ENCODE results near the gene COP1. TPM values are rescaled to one million over a fixed set of nuclear protein-coding genes. Genes with fewer than 3 reads are reported as not detected.

Gene COP1
- total RNA-seq, 4 donors from 2014 or later = 32.5 to 60.1 (median 35.7) TPM

GRCh38 chr1:175911138-175911537, 295.9 kb downstream of the COP1 start:
- TF ChIP-seq, protein P1, sequence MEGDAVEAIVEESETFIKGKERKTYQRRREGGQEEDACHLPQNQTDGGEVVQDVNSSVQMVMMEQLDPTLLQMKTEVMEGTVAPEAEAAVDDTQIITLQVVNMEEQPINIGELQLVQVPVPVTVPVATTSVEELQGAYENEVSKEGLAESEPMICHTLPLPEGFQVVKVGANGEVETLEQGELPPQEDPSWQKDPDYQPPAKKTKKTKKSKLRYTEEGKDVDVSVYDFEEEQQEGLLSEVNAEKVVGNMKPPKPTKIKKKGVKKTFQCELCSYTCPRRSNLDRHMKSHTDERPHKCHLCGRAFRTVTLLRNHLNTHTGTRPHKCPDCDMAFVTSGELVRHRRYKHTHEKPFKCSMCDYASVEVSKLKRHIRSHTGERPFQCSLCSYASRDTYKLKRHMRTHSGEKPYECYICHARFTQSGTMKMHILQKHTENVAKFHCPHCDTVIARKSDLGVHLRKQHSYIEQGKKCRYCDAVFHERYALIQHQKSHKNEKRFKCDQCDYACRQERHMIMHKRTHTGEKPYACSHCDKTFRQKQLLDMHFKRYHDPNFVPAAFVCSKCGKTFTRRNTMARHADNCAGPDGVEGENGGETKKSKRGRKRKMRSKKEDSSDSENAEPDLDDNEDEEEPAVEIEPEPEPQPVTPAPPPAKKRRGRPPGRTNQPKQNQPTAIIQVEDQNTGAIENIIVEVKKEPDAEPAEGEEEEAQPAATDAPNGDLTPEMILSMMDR (IDR thresholded peaks at IDR 0.05) = no peak
- no peak for TF ChIP-seq POLR2A (IDR thresholded peaks at IDR 0.05)
- DNase-seq = no peak
- no peaks in the 10 kb centered on the region for H3K4me1 ChIP-seq
- no peaks in the 10 kb centered on the region for H3K27me3 ChIP-seq
- peaks cover 0 to 5% (median 0%) of the 10 kb centered on the region in 3 donors for H3K36me3 ChIP-seq
- intact Hi-C loops (cut with DNase I) = no loop called here
- H3K27ac ChIP-seq = no peak overlapping the region
- WGBS, 2 donors = 94 to 100% methylated on average over 1 of the region's 1 CpG
- peaks cover 0 to 23% (median 19%) of the 10 kb centered on the region in 3 donors for H3K9me3 ChIP-seq
- H3K4me3 ChIP-seq = no peak overlapping the region

GRCh38 chr1:175906370-175906769, 300.7 kb downstream of the COP1 start:
- Histone ChIP-seq H3K4me1 (no peaks in the 10 kb centered on the region), H3K36me3 (peaks cover 0 to 5% (median 0%) of the 10 kb centered on the region in 3 donors), H3K4me3 (no peak overlapping the region), H3K27ac (no peak overlapping the region), H3K27me3 (no peaks in the 10 kb centered on the region), H3K9me3 (peaks cover 0 to 14% (median 13%) of the 10 kb centered on the region in 3 donors)
- intact Hi-C loops (cut with DNase I) = no loop called here
- no peak for TF ChIP-seq POLR2A (IDR thresholded peaks at IDR 0.05)
- TF ChIP-seq, protein P1 (IDR thresholded peaks at IDR 0.05) = no peak
- WGBS, 2 donors = 78 to 80% methylated on average over 3 of the region's 3 CpGs
- no peak for DNase-seq

- no peaks in the 10 kb centered on the region for H3K9me3 ChIP-seq
- no peak overlapping the region for H3K4me3 ChIP-seq
- H3K27ac ChIP-seq = no peak overlapping the region
- no peaks in the 10 kb centered on the region for H3K27me3 ChIP-seq
- H3K36me3 ChIP-seq = no peaks in the 10 kb centered on the region
- no peak for DNase-seq
- intact Hi-C loops (cut with DNase I) = no loop called here
- TF ChIP-seq, protein P1 (IDR thresholded peaks at IDR 0.05) = no peak
- TF ChIP-seq POLR2A (IDR thresholded peaks at IDR 0.05) = no peak
- no peaks in the 10 kb centered on the region for H3K4me1 ChIP-seq
- 78 to 87% methylated on average over 3 of the region's 3 CpGs for WGBS, 2 donors
These were observed 302.3 kb downstream of the COP1 start for GRCh38 chr1:175904808-175905207.

GRCh38 chr1:175902281-175902680, 304.8 kb downstream of the COP1 start:
- WGBS, 2 donors = 76 to 90% methylated on average over 5 to 6 of the region's 8 CpGs
- H3K27me3 ChIP-seq = no peaks in the 10 kb centered on the region
- H3K4me3 ChIP-seq = no peak overlapping the region
- H3K27ac ChIP-seq = no peak overlapping the region
- no peaks in the 10 kb centered on the region for H3K4me1 ChIP-seq
- TF ChIP-seq, protein P1 (IDR thresholded peaks at IDR 0.05) = no peak
- TF ChIP-seq POLR2A (IDR thresholded peaks at IDR 0.05) = no peak
- intact Hi-C loops (cut with DNase I) = no loop called here
- no peaks in the 10 kb centered on the region for H3K9me3 ChIP-seq
- no peak for DNase-seq
- H3K36me3 ChIP-seq = no peaks in the 10 kb centered on the region

DNA sequence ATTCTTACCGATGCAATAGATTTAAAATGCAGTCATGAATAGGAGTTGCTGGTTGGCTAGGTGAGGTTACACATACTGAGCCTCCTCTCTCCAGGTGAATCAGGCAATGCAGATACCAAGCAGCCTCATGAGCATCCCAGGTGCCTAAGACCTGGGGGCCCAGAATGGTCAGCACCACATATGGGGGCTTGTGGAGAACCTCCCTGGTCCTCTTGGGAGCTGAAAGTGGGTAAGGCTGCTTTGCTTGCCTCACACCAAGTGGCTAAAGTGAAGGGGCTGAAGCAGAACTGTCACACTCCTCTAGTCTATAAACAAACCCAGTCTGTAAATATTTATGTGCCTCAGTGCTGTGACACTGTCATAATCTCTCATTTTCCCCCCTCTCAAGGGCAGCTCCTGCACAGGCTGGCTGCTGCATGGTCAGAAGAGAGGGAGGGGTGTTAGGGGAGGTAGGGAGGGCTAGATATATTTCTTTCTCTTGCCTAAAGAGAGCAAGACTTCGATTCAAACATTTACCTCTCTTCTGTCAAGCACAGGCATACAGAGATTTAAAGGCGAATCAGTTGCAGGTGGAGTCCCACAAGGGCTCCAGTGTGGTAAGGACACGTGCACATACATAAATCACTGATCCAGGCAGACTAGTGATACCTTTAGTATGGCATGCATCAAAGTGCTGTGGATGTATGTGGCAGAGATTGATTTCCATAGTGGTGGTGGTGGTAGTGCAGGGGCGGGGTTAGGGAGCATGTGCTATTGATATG, 305.8 kb downstream of the COP1 start:
- intact Hi-C loops (cut with DNase I) = no loop called here
- no peak for DNase-seq
- no peaks in the 10 kb centered on the region for H3K9me3 ChIP-seq
- no peaks in the 10 kb centered on the region for H3K27me3 ChIP-seq
- no peaks in the 10 kb centered on the region for H3K4me1 ChIP-seq
- H3K36me3 ChIP-seq = no peaks in the 10 kb centered on the region
- WGBS, 2 donors = 78 to 82% methylated on average over 5 of the region's 5 CpGs
- no peak overlapping the region for H3K27ac ChIP-seq
- no peak overlapping the region for H3K4me3 ChIP-seq
- TF ChIP-seq, protein P1 (IDR thresholded peaks at IDR 0.05) = no peak
- TF ChIP-seq POLR2A (IDR thresholded peaks at IDR 0.05) = no peak

All from esophagus squamous epithelium (tissue), 5 donors.